Activated CD8-positive, alpha-beta memory T cell treated with anti-CD3 and anti-CD28 coated beads, Interleukin-2, amount 50 U/mL, for 4 hours (primary cell): ENCODE results near the gene PRDM2.

Experiments
- DNase-seq: peaks from one replicate; pipeline ENCODE4 v3.0.0-alpha.2; 2020

Gene PRDM2

GRCh38 chr1:13764588-13765332, 64.8 kb downstream of the PRDM2 start:
- DNase-seq: no peak

GRCh38 chr1:13766592-13767564, 66.9 kb downstream of the PRDM2 start:
- no peak for DNase-seq

DNA sequence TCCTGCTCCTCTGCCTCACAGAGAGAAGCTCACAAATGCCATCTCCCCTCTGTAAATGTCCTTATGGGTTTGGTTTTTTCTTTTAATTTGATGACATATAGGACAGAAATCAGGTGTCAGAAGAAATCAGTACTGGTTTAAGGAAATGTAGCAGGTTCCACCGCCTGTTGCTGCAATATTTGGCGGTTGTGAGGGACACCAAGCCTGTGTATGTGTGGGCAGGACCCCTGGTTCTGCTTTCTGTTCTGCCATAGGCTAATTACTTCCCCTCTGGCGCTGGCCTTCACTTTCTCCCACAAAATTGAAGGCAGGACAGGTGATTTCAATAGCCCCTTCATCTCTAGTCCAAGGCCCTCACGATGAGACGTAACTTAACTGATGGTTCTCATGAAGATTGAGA, 69.2 kb downstream of the PRDM2 start:
- DNase-seq: no peak

GRCh38 chr1:13769830-13770229, 69.8 kb downstream of the PRDM2 start:
- DNase-seq: no peak

DNA sequence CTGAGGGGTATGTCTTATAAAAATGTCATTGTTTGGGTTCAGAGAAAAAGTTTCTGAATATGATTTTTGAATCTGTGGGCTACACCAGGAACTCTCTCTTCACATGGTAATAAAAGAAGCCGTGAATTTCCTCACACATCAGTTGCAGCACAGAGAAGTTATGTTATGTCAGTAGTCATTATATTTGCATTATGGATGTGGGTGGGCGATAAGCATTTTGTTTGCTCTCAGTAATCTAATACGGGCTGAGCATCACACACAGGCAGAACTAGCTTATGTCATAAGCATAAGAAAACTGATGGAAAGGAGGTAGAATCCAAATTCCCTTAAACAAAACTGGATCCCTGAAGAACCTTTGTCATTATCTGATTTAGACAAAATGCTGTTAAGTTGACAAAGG, 70.8 kb downstream of the PRDM2 start:
- no peak for DNase-seq

DNA sequence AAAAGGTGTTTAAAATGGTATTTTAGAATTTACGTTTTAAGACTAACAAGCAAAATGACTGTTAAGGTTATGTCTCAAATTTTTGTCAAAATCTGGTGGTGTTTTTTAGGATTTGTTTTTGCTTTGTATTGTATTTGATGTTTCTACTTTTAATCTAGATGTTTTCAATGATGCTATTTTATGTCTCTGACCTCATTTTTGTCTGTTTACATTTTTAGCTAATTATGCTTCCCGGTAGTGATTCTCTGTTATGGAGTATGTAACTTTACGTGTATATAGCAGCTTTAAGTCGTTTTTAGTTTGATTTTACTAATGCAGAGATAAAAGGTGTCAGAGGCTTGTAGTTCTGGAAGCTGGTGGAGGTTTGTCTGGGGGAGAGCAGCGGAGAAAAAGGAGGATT, 71.8 kb downstream of the PRDM2 start:
- no peak for DNase-seq

DNA sequence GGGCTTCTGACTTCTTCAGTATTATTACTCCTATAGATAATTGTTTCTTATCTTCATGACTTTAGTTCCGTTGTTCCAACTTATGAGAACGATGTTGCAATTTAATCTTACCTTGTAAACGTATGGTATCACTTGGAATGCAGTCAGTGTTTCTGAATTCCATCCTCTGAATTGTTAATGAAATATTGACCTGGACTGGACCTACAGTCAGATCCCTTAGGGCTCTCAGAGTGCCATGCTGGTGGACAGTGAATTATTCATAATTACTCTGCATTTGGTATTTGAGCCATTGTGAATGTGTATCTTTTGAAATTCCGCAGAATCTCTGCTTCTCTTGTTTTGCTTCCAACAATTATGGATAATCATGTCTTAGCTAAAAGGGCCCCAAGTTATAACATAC, 72.3 kb downstream of the PRDM2 start:
- DNase-seq: no peak

DNA sequence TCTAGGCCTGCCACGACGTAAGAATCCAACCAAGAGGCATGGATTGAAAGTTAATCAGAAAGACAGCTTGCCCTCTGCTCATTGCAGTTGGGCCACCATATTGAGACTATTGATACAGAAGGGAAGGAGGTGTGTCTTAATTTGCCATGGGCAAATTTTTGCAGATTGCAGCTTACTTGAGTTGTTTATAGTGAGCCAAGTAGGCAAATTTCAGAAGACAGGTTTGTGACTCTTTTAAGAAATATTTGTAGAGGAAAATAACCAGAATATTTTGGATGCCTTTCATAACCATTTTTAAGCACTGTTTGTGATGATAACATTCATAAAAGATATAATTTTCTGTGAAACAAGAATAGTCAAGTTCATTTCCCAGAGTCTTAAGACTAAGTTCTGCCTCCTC, 74.1 kb downstream of the PRDM2 start:
- DNase-seq: no peak

DNA sequence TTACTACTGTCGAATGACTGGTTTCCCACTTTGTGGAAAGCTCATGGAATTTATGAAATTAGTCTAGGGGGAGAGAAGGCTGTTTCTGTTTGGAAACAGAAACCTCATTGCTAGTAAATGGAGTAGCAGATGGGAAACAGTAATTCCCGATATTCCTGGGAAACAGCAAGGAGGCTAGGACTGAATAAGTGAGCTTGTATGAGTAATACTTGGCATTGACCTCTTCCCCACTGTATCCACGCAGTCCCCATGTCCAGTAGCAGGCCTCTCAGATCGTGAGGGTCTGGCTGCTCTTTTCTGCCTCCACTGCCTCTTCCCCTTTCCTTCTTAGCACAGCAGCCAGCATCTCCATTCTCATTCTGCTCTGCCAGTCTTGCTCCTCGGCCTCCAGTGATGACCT, 75.5 kb downstream of the PRDM2 start:
- no peak for DNase-seq

DNA sequence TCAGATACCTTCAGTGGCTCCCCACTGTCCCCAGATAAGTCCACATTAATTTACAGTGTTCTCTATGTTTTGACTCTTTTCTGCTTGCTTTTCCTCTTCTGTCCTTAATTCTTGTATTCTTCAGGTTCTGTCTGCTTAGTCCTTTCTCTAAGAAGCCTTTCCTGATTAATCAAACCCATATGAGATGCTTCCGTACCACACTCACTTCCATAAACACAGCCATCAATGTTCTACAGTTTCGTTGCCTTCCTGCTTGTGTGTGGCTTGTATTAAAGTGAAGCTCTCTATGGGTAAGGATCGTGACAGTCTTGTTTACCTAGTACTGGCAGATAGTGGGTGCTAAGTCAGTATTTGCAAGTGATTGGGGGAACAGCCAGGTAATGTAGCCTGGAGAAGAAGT, 75.9 kb downstream of the PRDM2 start:
- no peak for DNase-seq

- DNase-seq: no peak
Observed at GRCh38 chr1:13778431-13778830, 78.4 kb downstream of the PRDM2 start.

GRCh38 chr1:13779930-13780329, 79.9 kb downstream of the PRDM2 start:
- DNase-seq: no peak

DNA sequence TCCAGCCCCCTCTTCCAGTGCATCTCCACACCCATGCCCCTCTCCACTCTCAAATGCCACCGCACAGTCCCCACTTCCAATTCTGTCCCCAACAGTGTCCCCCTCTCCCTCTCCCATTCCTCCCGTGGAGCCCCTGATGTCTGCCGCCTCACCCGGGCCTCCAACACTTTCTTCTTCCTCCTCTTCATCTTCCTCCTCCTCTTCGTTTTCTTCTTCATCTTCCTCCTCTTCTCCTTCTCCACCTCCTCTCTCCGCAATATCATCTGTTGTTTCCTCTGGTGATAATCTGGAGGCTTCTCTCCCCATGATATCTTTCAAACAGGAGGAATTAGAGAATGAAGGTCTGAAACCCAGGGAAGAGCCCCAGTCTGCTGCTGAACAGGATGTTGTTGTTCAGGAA, 80.8 kb downstream of the PRDM2 start:
- DNase-seq: no peak

- DNase-seq: no peak
Observed at GRCh38 chr1:13781228-13781627, 81.2 kb downstream of the PRDM2 start.

DNA sequence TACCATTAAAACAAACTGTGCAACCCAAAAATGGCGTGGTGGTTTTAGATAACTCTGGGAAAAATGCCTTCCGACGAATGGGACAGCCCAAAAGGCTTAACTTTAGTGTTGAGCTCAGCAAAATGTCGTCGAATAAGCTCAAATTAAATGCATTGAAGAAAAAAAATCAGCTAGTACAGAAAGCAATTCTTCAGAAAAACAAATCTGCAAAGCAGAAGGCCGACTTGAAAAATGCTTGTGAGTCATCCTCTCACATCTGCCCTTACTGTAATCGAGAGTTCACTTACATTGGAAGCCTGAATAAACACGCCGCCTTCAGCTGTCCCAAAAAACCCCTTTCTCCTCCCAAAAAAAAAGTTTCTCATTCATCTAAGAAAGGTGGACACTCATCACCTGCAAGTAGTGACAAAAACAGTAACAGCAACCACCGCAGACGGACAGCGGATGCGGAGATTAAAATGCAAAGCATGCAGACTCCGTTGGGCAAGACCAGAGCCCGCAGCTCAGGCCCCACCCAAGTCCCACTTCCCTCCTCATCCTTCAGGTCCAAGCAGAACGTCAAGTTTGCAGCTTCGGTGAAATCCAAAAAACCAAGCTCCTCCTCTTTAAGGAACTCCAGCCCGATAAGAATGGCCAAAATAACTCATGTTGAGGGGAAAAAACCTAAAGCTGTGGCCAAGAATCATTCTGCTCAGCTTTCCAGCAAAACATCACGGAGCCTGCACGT, 82.1 kb downstream of the PRDM2 start:
- DNase-seq: no peak

DNA sequence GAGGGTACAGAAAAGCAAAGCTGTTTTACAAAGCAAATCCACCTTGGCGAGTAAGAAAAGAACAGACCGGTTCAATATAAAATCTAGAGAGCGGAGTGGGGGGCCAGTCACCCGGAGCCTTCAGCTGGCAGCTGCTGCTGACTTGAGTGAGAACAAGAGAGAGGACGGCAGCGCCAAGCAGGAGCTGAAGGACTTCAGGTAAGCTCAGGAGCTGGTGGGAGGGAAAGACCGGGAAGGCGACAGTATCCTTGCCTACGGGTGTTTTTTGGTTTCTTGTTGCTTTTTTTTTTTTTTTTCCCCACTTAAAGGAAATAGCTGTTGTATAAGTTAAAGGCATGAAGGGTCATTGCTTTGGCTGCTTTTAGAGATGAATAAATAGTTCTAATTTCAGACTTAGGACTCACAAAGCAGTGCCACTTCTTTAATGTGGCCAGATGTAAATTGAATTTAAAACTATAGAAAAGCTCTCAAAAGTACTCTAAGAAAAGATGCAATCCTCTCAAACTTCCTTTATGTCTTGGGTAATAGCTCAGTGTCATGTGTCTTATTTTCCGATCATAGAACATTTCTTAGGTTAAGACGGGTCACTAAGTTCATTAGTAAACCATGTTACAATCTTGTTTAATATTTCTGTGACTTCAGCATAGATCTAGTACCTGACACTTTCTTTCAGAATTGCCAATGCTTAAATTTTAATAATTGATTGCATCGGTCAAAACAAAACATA, 82.8 kb downstream of the PRDM2 start:
- DNase-seq: no peak

- DNase-seq: no peak
Observed at GRCh38 chr1:13783551-13783950, 83.6 kb downstream of the PRDM2 start.

GRCh38 chr1:13784971-13785370, 85.0 kb downstream of the PRDM2 start:
- DNase-seq: no peak

DNA sequence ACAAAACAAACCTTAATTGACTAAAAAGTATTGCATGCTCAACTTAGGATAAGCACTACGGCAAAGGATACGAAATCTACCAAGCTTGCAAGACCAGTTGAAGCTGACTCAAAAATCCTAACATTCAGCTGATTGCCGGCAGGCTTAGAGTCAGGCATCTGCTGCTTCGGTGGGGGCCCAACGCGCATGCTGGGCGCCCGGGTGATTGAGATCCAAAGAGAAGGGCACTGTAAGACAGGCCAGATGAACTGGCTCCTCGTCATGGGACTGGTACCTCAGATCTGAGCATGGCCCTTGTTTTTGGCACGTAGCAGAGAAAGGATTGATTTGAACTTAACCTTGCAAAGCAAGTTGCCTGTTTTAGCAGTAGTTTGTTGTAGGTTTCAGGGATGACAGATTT, 86.6 kb downstream of the PRDM2 start:
- no peak for DNase-seq

GRCh38 chr1:13788795-13789194, 88.8 kb downstream of the PRDM2 start:
- no peak for DNase-seq

GRCh38 chr1:13790290-13791030, 90.5 kb downstream of the PRDM2 start:
- DNase-seq: no peak

GRCh38 chr1:13792419-13792818, 92.4 kb downstream of the PRDM2 start:
- DNase-seq: no peak
